Inflammatory macrophage treated with lipopolysaccharide for 1 hour (primary cell): Measurements from ENCODE around the gene COL2A1.
A peak's percentile ranks its signal among the peaks of the same experiment; 100 is the strongest.

ENCODE experiments used
- DNase-seq, 2 donors: peaks; one replicate each; pipeline ENCODE4 v3.0.0-alpha.2; 2020 to 2022

Gene COL2A1

DNA sequence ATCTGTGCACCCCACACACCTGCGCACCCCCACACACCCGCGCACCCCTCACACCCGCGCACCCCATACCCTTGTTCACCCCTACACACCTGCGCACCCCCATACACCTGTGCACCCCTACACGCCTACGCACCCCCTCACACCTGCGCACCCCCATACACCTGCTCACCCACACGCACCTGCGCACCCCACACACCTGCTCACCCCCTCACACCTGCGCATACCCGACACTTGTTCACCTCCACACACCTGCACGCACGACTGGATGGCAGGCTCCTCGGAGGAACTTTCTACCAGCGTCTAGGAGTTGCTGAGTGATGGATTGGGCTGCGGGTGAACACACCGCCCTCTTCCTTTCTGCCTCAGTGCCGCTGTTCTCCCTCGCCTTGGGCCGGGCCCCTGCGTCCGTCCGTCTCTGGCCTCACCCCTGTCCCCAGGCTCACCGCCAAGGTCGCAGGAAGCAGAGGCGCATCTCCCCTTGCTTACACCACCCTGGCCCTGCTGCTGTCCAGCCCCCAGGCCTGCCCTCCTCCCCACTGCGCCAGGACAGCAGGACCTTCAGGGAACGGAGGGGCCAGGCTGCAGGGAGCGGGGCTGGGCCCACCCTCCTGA lies 61.6 kb downstream of the COL2A1 start:
- no peak for DNase-seq

- no peak for DNase-seq
Measured at GRCh38 chr12:47941871-47942613, 62.2 kb downstream of the COL2A1 start.

GRCh38 chr12:47941475-47941780 lies 62.8 kb downstream of the COL2A1 start:
- DNase-seq = peak in 1 of 2 donors; percentile 16

- DNase-seq = no peak
Measured at GRCh38 chr12:47940773-47941474, 63.4 kb downstream of the COL2A1 start.

DNA sequence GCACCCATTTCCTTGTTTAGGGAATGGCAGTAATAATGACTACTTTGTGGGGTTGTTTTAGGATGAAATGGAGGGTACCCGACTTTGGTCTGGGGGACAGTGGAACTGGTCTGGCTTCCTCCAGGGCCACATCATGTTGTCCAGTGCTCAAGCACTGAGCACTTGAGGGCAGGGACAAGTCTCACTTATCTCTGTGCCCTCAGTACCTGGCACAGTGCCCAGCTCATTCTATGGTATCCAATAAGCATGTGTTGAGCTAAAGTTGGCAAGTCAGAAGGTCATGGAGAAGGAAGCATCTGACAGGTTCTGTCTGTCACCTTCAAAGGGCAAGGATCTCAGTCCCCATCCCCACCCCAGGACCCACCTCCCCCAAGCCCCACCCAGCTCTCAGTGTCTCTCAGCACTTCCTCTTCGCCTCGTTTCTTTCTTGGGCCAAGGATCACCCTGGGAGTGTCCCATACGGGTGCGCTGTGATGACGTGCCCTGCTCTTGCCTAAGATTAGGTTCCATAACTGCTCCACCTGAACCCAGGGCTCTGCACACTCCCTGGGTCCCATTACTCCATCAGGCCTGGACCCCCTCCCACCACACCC lies 65.2 kb downstream of the COL2A1 start:
- DNase-seq = no peak

- no peak for DNase-seq
Measured at GRCh38 chr12:47938594-47938993, 65.7 kb downstream of the COL2A1 start.

DNA sequence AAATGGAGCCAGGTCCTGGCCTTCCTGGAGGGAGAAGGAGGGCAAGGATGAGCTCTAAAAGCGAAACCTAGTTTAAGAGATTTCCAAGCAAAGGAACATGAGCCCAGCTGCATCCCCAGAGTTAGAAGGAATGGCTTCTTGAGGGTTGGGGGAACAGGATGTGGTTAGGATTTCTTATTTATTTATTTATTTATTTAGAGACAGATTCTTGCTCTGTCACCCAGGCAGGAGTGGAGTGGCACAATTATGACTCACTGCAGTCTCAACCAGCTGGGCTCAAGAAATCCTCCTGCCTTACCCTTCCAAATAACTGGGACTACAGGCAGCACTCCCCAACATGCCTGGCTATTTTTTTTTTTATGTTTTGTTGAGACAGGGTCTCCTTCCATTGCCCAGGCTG lies 66.2 kb downstream of the COL2A1 start:
- DNase-seq = no peak

DNA sequence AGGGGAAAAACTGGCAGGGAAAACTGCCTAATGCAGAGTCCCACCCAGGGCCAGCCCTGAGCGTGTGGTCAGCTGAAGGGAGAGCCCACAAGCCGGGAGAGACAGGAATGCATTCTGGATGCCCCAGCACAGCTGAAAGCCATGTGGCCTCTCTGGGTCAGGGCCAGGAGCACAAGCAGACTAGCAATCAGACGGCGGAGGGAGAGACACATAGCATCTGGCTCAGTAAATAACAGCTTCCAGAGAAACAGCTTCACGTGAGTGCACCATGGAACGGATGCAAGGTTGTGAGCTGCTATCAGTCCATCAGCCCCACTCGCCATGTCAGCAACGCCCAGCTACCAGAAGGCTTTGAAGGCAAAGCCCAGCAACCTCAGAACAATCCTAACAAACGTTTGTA lies 69.1 kb downstream of the COL2A1 start:
- no peak for DNase-seq

DNA sequence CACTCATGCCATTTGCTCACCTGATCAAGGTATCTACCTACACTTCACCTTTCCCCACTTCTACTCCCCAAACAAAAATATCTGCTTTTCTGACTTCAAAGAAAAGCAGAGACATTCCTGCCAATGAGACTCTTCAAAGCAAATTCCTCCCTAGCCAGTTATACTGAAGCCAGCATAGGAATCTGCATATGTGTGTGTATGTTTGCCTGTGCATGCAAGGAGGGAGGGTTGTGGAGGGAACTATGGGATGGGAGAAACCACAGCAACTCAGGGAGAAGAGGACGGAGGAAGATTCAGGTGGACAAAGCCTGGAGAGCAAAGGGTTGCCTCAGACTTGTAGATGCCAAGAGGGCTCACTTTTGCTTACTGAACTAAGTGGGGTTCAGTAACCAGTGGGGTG lies 73.1 kb downstream of the COL2A1 start:
- no peak for DNase-seq

GRCh38 chr12:47930634-47931033 lies 73.6 kb downstream of the COL2A1 start:
- DNase-seq = no peak

- DNase-seq = no peak
Measured at GRCh38 chr12:47927346-47927745, 76.9 kb downstream of the COL2A1 start.
